GM19239 (cell line): ENCODE measurements around the gene PAK6.

Experiments used
- DNase-seq: peaks from one replicate; pipeline ENCODE4 v3.0.0; 2011; ENCODE audit warnings: low spot score; ENCODE audit not compliant: insufficient read length
- FAIRE-seq: peaks from 2 replicates; lab custom pipeline; 2011; peaks lifted over from hg19 to GRCh38; lab: Jason Lieb, UNC

PAK6 gene

DNA sequence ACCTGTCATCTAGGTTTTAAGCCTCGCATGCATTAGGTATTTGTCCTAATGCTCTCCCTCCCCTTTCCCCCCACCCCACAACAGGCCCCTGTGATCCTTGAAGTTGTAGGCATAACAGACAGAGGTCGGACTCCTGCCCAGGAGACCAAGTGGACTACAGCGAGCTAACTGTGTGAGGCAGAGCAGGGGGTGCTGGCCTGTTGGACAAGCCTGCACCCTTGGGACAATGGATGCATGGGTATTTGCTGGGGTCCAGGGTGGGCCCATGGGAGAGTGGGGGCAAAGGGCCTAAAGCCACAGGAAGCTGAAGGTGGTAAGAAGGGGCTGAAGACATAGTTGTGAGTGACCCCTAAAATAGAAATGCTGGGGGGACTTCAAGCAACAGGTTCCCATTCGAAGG lies 66.4 kb downstream of the PAK6 start:
- no peak for FAIRE-seq
- no peak for DNase-seq

DNA sequence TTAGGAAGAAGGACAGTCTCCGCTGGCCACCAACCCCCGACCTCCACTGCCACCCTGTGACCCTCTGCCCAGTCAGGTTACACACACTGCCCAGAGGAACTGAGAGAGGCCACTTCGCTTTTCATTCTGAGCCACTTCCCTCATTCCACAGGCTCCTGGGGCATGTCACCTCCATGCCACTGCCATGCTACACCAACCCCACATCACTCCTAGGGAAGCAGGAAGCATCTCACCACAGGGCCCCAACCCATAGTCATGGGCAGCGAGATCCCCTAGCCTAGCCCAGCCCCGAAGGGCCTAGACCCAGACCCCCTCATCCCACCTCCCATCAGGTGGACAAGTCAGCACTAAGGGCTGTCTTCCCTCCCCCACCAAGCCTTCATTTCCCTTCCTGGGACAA lies 67.5 kb downstream of the PAK6 start:
- FAIRE-seq = no peak
- DNase-seq = no peak

DNA sequence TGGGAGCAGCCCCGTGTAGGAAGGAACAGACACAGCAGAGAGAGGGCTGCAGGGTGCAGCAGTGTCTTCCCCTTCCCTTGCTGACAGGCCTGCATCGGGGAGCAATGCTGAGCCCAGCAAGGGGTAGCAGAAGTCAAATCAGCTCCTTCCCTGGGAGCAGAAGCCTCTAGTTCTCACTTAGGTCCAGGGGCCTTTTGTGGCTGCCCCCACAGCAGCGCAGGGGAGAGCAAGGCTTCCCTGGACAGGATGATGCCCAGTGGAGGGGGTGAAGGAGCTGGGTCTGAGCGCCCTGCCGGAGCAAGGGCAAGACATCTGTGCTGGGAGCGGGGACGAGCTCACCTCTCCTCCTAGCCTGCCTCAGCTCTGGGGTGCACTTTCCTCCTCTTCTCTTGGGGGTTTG lies 68.0 kb downstream of the PAK6 start:
- DNase-seq (no peak), FAIRE-seq (peak; percentile 48)

DNA sequence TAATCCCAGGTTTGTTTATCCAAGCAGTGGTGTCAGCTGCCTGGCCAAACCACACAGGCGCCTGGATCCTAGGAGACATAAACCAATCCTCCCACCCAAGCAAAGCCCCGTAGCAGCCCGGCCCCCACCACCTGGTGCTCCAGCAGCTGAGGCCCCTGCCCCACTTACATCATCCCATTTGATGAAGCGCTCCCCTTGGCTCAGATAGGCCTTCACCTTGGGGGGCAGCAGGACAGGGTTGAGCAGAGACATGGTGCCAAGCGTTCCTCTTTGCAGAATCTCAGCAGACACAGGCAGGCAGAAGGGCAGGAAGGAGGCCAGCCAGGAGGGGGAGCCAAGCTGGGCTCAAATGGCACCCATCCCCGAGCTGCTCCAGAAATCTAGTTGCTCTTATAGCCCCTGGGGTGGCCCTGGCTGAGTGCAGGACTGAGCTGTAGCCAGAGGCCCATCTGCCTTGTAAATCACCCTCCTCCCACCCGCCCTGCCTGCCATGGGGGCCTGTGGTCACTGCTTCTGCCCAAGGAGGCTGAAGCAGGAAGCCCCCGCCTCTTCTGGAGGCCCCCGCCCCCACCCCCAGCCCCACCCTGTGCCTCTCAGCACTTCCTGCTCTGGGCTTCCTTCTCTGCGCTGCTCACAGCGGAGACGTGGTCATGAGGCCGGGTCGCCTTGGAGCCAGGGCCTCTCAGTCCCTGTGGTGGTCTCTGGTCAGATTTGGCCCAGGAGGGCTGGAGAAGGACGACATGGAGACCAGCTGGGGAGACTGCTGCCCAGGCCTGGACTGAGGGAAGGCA lies 68.8 kb downstream of the PAK6 start, which contains the start of gene PLCB2:
TSS of gene PLCB2 (minus strand) at position 515 of the 791 bp plus-strand sequence. CDS start at position 252, 263 bp downstream.
- FAIRE-seq (peak; percentile 90), DNase-seq (no peak)

DNA sequence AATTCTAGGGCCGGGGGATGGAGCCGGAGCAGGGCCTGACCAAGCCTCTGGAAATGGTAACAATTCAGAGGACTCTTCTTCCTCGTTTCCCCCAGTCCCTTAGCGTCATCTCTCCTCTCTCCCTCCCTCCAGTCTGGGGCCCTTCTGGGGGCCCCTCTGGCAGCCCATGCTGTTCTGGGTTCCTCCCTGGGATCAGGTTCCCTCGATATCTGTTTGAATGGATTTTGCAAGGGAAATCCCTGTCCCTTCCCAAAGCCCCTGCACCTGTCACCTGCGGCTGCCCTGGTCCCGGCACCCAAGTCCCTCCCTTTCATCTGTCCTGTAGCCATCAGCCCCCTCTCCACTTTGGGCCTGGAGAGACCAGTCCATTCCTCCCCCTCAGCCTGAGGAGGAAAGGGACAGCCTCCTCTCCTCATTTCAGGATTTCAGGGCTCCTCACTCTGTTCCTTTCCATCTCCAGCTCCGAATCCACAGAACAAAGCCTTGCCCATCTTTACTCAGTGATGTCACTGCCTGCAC lies 70.5 kb downstream of the PAK6 start:
- no peak for DNase-seq
- FAIRE-seq = no peak

DNA sequence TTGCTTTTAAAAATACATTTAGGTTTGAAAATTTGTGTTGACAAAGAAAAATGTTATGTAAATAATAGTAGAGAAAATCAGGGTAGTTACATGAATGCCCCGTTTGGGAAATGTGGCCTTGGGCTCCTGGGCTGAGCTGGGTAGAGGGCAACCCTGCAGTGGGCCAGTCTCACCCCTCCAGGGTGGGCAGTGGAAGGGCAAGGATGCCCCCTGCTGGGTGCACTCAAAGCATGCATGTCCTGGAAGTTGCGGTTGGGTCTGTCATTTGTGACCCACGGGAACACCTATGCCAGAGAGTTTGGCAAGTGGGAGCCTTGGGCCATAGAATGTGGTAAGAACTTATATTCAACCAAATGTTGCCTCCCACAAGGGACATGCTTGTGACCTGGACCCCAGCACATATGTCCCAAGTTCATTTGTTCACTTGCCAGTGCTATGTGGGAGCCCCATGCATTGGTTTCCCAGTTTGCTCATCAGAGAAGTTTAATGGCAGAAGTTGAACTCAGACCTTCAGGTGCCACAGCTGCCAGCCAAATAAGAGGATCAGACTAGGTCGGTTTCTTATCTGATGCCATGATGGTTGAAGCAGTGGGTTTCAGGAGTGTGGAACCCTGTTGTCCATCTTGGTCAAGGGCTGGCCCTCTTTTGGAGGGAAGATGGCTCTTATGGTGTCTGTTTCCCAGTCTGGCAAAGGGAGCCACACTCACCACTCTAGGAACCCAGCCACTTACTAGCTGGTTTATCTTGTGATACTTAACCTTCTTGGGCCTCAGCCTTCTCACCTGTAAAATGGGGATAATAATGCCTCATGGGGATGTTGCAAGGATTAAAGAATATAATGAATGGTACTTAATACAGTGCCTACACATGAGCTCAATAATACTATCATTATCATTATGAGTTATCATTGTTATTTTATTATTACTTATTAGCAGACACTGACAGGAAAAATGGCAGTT lies 71.4 kb downstream of the PAK6 start:
- DNase-seq = no peak
- FAIRE-seq = peak; percentile 28

DNA sequence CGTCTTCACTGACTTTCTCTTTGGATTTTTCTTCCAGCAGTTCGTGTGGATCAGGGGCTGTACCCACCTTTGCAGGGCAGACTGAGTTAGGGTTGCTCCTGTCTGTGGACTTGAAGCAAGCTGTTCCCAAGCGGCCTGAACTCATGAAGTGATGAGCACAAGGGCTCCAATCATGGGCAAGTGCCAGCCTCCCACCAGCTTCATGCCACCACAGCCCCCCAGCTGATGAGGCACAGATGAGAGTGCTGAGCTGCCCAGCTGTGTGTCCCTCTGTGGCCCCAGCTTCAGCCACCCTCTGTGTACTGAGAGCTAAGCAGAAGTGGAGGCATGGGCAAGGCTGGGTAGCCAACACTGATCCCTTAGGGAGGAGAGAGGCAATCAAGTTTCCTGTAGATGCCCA lies 72.1 kb downstream of the PAK6 start:
- DNase-seq (no peak), FAIRE-seq (no peak)

DNA sequence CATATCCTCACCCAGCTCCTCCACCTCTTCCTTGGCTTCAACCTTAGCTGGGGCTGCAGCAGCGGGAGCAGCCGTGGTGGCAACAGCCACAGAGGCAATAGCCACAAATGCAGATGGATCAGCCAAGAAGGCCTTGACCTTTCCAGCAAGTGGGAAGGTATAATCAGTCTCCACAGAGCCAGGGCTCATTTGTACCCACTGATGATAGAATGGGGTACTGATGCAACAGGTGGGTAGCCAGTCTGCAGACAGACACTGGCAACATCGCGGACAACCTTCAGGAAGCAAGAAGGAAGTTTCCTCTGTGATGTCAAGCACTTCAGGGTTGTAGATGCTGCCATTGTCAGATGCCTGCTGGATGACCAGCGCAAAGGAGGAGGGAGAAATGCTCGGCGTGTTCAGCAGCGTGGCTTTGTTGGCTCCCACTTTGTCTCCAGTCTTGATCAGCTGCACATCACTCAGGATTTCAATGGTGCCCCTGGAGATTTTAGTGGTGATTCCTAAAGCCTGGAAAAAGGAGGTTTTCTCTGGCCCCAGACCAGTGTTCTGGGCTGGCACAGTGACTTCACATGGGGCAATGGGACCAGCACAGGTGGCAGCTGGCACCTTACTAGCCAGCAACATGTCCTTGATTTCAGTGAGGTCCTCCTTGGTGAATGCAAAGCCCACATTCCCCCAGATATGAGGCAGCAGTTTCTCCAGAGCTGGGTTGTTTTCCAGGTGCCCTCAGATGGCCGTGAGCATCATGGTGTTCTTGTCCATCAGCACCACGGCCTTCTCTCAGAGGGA lies 73.7 kb downstream of the PAK6 start:
- DNase-seq (no peak), FAIRE-seq (no peak)

DNA sequence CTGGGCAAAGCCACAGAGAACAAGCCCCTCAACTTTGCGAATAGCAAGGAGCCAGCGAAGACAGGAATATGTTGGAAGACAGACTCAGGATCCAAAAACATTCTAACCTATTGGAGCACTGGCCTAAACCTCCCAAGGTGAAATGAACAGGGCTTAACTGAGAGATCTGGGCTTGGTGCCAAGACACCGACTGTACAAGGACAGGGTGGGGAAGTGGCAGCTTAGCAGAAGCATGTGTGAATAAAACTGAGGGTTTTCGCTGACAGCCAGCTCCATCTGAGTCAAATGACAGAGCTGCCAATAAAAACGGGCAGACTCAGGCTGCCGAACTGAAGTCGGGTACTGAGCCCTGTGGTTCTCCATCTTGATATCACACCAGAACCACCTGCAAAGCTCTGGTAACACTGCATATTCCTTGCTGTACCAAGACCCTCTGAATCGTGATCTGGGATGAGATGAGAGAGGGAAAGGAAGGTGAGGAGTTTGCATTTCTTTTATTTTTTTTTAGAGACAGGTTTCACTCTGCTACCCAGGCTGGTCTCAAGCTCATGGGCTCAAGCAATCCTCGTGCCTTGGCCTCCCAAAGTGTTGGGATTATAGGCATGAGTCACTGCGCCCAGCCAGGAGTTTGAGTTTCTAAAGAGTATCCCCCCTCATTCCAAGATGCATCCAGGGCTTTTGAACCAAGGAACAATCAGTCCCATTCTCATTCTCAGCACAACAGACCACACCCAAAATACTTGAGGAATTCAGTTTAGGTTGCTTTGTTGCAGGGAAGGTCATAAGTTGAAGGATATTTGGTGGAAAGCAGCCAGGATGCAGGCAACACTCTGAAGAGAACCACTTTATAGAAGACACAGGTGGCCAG lies 74.9 kb downstream of the PAK6 start:
- FAIRE-seq (no peak), DNase-seq (no peak)

DNA sequence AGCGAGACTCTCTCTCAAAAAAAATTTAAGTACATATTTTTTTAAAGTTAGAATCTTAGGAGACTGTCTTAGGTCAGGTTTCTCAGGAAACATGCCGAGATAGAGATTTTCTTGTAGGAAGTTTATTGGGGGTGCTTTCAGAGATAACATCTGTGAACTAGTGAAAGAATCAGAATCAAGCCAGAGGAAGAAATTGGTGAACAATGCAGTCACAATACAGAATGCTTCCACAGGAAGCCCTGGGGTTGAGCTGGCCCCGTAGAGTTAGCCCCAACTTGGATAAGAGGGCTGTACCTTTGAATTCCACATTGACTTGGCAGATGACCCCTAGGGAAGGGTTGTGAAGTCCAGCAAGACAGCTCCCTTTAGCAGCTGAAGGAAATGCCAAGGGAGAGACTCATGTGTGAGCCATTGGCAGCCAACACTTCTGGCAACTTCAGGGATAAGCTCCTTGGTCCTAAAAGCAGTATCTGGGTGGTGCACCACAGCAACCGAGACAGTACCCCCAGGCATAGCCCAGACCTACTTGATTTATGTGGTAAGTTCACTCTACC lies 75.9 kb downstream of the PAK6 start:
- DNase-seq (no peak), FAIRE-seq (no peak)

DNA sequence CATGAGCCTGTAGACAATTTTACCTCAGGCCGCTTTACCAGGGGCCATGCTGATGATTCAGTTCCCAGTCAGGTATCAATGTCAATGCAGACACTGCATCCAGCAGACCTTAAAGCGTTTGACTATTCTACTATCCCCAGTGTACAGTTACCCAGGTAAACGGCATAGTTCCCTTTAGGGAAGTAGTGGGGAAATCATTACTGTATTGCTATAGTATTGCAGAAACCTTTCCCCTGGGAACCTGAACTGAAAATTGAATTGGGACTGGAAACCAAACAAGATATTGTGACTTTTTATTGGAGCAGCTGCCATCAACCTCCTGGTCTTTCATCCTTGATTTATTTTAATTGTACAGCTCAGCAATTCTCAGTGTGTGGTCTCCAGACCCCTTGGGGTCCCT lies 78.1 kb downstream of the PAK6 start:
- DNase-seq (no peak), FAIRE-seq (no peak)

DNA sequence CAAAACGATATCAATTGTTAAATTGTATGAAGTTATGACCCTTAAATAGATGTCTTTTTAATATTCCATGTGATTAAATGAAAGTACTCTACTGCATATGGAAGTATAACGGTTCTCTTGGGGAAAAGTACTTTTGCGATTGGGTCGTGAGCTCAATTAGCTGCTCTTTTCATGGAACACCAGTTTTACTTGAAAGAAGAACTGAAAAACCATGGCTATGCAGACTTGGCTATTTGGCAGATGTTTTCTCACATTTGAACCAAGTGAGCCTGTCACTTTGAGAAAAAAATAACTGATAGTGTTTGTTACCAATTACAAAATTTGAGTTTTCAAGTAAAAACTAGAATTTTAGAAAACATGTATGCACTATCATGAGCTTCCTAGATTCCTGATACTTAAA lies 78.7 kb downstream of the PAK6 start:
- DNase-seq = no peak
- no peak for FAIRE-seq

DNA sequence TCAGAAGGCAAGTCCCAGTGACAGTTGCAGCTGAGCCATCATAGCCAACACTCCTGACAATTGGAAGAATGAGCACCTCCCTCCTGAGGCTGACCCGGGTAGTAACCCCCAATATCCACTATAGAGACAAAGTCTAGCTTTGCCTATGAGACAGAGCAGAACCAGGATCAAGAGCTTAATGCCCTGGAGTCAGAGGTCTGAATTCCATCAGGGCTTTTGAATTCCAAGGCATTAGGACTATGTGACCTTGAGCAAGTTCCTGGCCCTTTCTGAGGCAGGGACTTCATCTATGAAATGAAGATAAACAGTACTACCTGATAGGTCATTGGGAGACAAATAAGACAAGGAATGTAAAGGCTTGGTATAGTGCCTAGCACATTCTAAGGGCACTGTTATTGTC lies 81.5 kb downstream of the PAK6 start:
- no peak for FAIRE-seq
- no peak for DNase-seq

DNA sequence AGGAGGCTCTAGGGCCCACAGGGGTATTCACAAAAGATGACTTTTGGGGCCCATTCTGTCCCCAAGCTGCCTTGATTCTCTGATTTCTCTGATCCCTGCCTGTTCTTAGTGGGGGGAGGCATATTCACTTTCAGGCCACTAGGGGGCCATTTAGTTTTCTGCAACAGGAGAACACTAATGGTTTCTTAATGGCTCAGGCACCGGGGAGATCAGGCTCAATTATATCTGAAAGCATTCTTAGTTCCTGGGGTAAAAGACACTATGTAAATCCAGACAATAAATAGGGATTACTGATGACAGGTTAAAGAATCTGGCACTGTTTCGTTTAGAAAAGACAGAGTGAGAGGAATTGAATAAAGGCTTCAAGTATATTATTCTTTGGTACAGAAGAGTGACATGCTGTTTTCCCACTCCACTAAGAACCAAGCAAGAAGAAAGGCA lies 82.1 kb downstream of the PAK6 start:
- DNase-seq = peak; percentile 62

DNA sequence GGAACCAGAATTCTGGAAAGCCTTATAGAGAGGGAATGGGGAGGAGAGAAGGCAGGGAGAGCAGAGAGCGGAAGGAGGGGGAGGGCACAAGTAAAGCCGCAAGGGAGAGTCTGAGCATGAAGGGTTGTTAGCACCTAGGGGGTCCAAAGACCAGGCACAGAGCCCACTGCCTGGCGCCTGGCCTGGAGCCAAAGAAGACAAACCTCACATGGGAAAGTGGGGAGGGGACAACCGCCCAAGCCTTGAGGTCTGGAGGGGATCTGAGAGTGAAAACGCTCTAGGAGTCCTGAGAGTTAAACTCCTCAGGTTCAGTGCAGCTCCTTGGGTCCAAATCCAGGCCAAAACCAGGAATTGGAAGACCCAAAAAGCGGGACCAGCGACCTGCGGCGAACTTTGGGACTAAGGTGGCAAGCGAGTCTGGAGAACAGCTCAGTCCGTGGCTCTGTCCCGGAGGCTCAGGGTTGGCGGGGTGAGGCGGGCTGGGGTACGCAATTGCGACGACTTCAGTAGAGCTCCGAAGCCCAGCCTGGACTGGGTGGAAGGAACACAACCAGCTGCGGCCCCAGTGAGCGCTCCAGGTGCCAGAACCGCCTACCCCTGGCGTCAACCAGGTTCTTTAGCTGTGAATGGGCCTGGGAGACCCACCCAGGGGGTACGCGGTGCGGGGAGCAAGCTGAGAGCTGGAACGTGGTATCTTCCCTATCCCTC lies 83.8 kb downstream of the PAK6 start:
- no peak for DNase-seq
- no peak for FAIRE-seq

More for the DNA sequence above, 82.1 kb downstream of the PAK6 start:
- FAIRE-seq = peak; percentile 90

DNA sequence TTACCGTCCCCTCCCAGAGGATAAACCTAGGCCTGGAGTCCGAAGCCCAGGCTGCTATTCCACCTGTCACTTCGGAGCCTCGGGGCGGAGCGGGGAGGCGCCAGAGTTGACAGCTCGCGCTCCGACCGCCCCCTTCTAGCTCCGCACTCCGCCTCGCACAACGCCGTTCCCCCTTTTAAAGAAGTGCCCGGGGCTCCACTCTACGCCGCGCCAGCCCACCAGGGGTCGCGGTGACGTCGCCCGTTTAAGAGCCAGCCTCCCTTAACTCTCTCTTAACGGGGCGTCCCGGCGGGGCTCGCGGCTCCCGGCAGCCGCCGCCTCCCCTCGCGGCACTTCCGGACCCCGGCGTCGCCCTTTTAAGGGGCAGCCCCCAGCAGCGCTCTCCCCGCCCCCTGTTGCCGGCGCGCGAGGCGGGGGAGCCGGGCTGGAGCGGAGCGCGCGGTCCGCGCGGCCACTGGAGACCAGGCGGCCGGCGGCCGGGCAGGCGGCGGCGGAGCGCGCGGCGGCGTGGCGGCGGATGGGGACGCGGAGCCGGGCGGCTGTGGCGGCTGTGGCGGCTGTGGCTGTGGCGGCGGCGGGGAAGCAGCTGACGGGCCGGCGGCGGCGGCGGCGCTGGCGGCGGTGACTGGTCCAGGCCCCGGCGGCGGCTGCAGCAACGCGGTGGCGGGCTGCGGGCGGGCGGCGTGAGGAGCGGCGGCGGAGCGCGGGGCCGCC lies 84.5 kb downstream of the PAK6 start, which contains the start of gene INAFM2:
TSS of gene INAFM2 (plus strand) at position 454 of the 714 bp plus-strand sequence. CDS start 364 bp downstream, outside the sequence.
- DNase-seq (peak; percentile 100), FAIRE-seq (peak; percentile 82)
